Upper lobe of right lung (tissue), 1 donor: ENCODE data around the gene RPL3. TPM values are rescaled to one million over a fixed set of nuclear protein-coding genes. Genes with fewer than 3 reads are reported as not detected.

Experiments
- ATAC-seq: fragments of 200-7000 bp; cut with Tn5 transposase; one replicate; pipeline ENCODE4 v1.9.1; 2020; ENCODE audit warnings: mild to moderate bottlenecking, moderate library complexity
- DNase-seq: peaks from one replicate; pipeline ENCODE4 v3.0.0-alpha.2; 2020
- H3K27ac ChIP-seq: fragments of 200-600 bp; one replicate; pipeline ENCODE4 v1.8.0; 2022
- H3K27me3 ChIP-seq: fragments of 200-600 bp; one replicate; pipeline ENCODE4 v1.8.0; 2022; ENCODE audit warnings: mild to moderate bottlenecking
- H3K36me3 ChIP-seq: fragments of 200-600 bp; one replicate; pipeline ENCODE4 v1.8.0; 2022
- H3K4me1 ChIP-seq: fragments of 200-600 bp; one replicate; pipeline ENCODE4 v1.8.0; 2022
- H3K4me3 ChIP-seq: fragments of 200-600 bp; one replicate; pipeline ENCODE4 v1.8.0; 2022; ENCODE audit warnings: mild to moderate bottlenecking
- H3K9me3 ChIP-seq: fragments of 200-600 bp; one replicate; pipeline ENCODE4 v1.8.0; 2022
- CTCF ChIP-seq: fragments of 200-600 bp; IDR thresholded peaks from one replicate; pipeline ENCODE4 v1.8.0; 2022; ENCODE audit warnings: antibody characterized with exemption
- intact Hi-C: fragments of 100-400 bp; cut with DNase I; formaldehyde crosslinking; loops from one replicate; pipeline ENCODE4 v1.11.0; 2022
- total RNA-seq: library from RNA; stranded (reverse); fragmentation: NEBNext Ultra II Directional; extraction: Animal tissue kit (Norgen Biotek cat#: 25700); gene quantifications from one replicate; pipeline ENCODE4 v1.2.1, GENCODE V29; 2021
- donor health status: DM: no; HTN: yes; CAD: no; lungs with severe emphysema.

RPL3 gene
- total RNA-seq, 1 donor from 2014 or later = 1,573 TPM

GRCh38 chr22:39270280-39270679 is 49.1 kb downstream of the RPL3 start:
- H3K27ac ChIP-seq = no peak overlapping the region
- TF ChIP-seq CTCF = no peak
- ATAC-seq (no peak), DNase-seq (no peak)
- no peaks in the 10 kb centered on the region for H3K36me3 ChIP-seq
- H3K4me3 ChIP-seq = no peak overlapping the region
- intact Hi-C loops = no loop called here
- no peaks in the 10 kb centered on the region for H3K27me3 ChIP-seq
- peaks cover 4% of the 10 kb centered on the region for H3K4me1 ChIP-seq
- no peaks in the 10 kb centered on the region for H3K9me3 ChIP-seq

- intact Hi-C loops = no loop called here
- no peak overlapping the region for H3K27ac ChIP-seq
Measured at GRCh38 chr22:39269095-39269790, 50.2 kb downstream of the RPL3 start.

GRCh38 chr22:39268645-39269044 is 50.8 kb downstream of the RPL3 start:
- Histone ChIP-seq H3K27ac (no peak overlapping the region), H3K9me3 (no peaks in the 10 kb centered on the region), H3K4me3 (no peak overlapping the region), H3K36me3 (no peaks in the 10 kb centered on the region), H3K4me1 (peaks cover 4% of the 10 kb centered on the region), H3K27me3 (no peaks in the 10 kb centered on the region)
- DNase-seq = no peak
- no peak for ATAC-seq
- intact Hi-C loops = no loop called here
- TF ChIP-seq CTCF = no peak

More at GRCh38 chr22:39269095-39269790, 50.2 kb downstream of the RPL3 start:
- TF ChIP-seq CTCF = no peak
- Histone ChIP-seq H3K36me3 (no peaks in the 10 kb centered on the region), H3K9me3 (no peaks in the 10 kb centered on the region), H3K4me1 (peaks cover 4% of the 10 kb centered on the region), H3K4me3 (no peak overlapping the region), H3K27me3 (no peaks in the 10 kb centered on the region)
- no peak for DNase-seq
- ATAC-seq = no peak

GRCh38 chr22:39267974-39268373 is 51.4 kb downstream of the RPL3 start:
- H3K27ac ChIP-seq = no peak overlapping the region
- H3K4me1 ChIP-seq = peaks cover 4% of the 10 kb centered on the region
- no peak for TF ChIP-seq CTCF
- ATAC-seq (no peak), DNase-seq (no peak)
- no peak overlapping the region for H3K4me3 ChIP-seq
- H3K27me3 ChIP-seq = no peaks in the 10 kb centered on the region
- no peaks in the 10 kb centered on the region for H3K9me3 ChIP-seq
- intact Hi-C loops = no loop called here
- no peaks in the 10 kb centered on the region for H3K36me3 ChIP-seq

- Histone ChIP-seq H3K4me3 (no peak overlapping the region), H3K27ac (no peak overlapping the region), H3K27me3 (no peaks in the 10 kb centered on the region), H3K9me3 (no peaks in the 10 kb centered on the region), H3K4me1 (peaks cover 4% of the 10 kb centered on the region), H3K36me3 (no peaks in the 10 kb centered on the region)
- intact Hi-C loops = no loop called here
- DNase-seq = no peak
- no peak for TF ChIP-seq CTCF
- peak; percentile 26 for ATAC-seq
Measured at GRCh38 chr22:39266398-39267030, 52.9 kb downstream of the RPL3 start.
